RPMI7951 (cell line): ENCODE data around the gene PLCB1. TPM values are rescaled to one million over a fixed set of nuclear protein-coding genes. Genes with fewer than 3 reads are reported as not detected.

ENCODE experiments used
- DNase-seq: peaks from one replicate; pipeline ENCODE4 v3.0.0-alpha.2; 2012; ENCODE audit warnings: low read depth
- total RNA-seq: library from RNA; depleted of rRNA; stranded (reverse); fragments of >200 nt; shearing (Covaris generic); gene quantifications from 2 replicates; pipeline ENCODE4 v1.2.3, GENCODE V29; 2014

The PLCB1 gene
- total RNA-seq, 1 experiment from 2014 or later, result 28.4 TPM

DNA sequence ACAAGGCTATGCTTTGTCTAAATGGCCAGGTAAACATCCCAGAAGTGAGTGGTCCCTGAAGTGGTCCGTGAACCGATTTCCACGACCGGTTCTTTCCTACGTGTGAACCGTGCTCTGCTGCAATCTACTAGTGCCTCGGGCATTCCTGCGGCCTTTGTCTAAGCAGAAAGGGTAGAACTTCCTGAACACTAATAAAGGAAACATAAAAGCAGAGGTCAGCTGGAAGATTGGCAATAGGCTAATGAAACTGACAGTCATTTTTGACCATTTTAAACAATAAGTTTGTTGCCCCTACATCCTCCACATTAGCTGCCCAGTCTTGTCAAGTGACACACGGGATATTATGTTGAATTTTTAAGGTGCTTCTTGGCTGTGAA lies 410.0 kb downstream of the PLCB1 start:
- peak; percentile 76 for DNase-seq

DNA sequence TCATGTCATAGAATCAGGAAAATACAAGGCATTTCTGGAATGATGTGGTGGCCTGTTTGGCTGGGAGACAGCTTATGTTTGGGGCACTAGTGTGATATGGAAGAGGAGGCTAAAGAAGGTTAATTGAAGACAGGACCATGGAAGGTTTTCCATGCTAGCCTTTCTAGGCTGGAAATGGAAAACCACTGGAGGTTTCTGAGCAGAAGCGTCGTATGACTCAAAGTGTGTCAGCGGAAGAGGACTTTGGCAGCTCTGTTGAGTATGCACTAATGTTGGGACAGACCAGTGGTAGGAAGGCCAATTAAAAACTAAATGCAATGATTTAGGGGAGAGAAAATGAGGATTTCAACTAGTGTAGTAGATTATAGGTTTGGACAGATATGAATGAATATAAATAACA lies 413.1 kb downstream of the PLCB1 start:
- peak; percentile 97 for DNase-seq

- peak; percentile 41 for DNase-seq
Measured at GRCh38 chr20:8547035-8547650, 415.1 kb downstream of the PLCB1 start.

DNA sequence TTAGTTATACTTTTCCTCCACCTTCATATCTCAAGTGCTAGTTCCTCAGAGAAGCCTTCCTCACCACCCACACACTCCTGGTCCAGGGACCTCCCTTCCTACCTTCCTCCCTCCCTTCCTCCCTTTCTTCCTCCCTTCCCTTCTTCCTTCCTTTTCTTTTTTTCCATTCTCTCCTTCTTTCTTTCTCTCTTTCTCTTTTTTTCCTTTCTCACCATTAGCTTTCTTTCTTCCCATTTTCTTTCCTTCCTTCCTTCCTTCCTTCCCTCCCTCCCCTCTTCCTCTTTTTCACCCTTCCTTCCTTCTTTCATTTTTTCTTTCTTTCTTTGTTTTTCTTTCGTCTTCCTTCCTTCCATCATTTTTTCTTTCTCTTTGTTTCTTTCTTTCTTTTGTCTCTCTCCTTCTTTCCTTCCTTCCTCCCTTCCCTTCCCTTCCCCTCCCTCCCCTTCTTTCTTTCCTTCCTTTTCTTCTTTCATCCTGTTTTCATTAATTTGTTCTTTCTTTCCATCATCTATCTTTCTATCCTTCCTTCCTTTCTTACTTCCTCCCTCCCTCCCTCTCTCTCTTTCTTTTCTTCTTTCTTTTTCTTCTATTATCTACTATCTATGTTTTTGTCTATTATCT lies 416.0 kb downstream of the PLCB1 start:
- no peak for DNase-seq

DNA sequence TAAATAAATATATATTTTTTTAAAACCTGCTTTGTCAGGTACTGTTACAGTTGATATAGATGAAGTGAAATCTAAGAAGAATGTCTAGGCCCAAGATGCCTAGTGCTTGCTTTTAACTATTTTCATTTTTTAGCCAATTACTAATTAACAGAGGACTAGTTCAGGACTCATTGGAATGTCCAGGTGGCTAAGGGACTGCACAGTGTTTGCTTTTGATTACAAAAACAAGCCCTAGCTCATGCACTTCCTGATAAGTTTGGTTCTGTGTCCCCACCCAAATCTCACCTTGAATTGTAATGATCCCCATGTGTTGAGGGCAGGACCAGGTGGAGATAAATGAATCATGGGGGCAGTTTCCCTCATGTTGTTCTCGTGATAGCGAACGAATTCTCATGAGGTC lies 417.1 kb downstream of the PLCB1 start:
- DNase-seq, result no peak

- DNase-seq, result no peak
Measured at GRCh38 chr20:8557711-8558110, 425.6 kb downstream of the PLCB1 start.

DNA sequence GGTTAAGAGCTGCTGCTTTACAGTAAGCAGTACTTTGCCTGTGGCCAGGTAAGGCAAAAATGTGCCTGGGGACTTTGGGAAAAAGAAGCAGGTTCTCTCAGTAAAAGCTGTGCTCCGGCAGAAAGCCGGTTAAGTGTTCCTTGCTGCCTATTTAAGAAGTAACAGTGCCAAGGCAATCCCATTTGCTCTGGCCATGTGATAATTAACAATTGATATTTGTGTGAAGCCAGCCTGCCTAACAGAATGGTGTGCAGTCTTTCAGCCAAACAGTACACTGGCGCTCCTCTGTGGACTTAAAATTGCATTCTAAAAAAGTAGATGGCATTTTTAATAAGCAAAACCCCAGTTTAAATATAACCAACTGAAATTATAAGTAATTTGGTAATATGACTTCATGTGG lies 430.3 kb downstream of the PLCB1 start:
- DNase-seq, result no peak

- no peak for DNase-seq
Measured at GRCh38 chr20:8568075-8568474, 436.0 kb downstream of the PLCB1 start.

DNA sequence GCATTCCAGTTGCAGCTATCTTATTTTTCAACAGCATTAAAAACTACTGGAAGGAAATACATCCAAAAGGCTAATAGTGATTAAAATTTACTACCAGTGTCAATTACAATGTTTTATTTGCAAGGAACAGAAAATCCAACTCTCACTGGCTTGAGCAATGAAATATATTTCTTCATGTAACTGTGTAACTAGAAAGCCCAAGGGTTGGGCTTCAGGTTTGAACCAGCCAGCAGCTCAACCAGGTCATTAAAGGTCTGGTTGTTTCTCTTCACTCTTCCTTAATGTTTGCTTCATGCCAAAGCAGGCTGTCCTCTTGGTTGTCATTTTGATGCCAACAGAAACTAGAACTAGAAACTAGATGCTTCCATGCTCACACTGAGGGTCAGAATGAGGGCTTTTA lies 437.7 kb downstream of the PLCB1 start:
- no peak for DNase-seq

GRCh38 chr20:8571611-8572010 lies 439.5 kb downstream of the PLCB1 start:
- DNase-seq, result no peak

GRCh38 chr20:8573686-8574085 lies 441.6 kb downstream of the PLCB1 start:
- DNase-seq, result no peak

DNA sequence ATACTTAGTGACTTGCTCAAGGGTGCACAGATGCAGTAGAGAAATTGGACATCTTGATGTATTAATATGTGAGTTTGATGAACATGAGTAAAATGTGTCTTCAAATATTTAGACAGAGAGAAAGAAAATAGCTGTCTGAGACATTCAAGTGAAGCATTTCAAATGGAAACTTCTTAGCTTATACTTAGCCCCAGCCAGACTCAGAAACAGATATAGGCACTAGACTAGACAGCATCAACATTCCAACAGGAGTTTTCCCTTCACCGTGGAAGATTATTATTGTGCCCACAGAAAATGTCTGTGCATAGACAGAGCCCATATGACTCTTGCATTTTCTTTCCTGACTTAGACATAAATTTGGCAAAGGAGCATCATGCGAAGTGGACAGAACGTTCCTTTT lies 443.0 kb downstream of the PLCB1 start:
- no peak for DNase-seq

GRCh38 chr20:8578161-8578865 lies 446.2 kb downstream of the PLCB1 start:
- DNase-seq, result no peak

GRCh38 chr20:8579035-8579434 lies 447.0 kb downstream of the PLCB1 start:
- no peak for DNase-seq

DNA sequence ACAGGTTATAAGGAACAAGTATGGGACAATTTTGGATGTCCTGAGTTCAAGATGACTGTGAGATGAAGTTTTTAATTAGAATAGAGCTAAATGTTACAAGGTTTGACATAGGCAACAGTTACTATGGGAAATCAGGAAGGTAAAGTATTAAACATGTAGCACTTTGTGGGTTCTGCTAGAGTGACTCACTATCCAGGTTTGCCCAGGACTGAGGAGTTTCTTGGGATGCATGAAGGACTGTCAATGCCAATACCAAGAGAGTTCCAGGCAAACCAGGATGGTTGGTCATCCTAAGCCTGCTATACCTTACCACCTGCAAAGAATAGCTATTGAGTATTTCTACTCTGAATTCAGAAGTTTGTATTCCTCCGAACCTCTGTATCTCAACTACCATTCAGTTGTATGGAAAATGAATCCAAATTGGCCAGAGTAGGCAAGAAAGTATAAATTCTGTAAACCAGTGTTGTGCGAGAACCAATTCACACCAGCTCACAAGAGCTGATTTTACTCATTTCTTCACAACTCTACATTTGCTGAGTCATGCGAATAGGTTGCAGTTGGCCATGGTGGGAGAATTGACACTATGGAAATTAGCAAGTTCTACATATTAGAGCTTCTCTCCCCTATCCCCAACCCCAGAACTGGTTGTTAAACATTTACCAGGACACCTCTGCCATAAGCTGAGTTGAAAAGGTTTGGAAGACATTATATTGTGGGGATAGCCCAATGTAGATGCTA lies 449.5 kb downstream of the PLCB1 start:
- no peak for DNase-seq

- no peak for DNase-seq
Measured at GRCh38 chr20:8583012-8583565, 451.0 kb downstream of the PLCB1 start.

DNA sequence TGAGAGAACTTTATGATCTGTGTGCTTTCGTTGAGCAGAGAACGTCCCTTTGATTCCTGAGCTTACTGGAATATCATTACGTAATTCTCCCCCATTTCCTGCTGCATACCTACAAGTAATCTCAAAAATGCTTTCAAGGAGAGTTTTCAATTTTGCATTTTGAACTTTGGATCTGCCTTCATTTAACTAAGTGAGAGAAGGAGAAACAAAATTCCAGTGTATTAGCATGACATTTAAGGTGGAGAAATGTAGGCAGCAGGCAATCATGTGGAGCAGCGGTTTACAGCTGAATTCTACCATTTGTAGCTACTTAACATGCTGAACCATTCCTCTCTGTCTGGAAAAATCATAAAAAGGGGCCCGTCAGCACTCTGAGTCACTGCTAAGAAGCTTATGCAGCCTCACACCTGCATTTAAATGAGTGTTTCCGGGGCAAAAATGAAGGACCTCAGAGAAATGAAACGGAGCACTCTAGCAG lies 451.5 kb downstream of the PLCB1 start:
- DNase-seq, result peak; percentile 21

GRCh38 chr20:8587251-8587650 lies 455.2 kb downstream of the PLCB1 start:
- DNase-seq, result no peak

GRCh38 chr20:8587810-8588209 lies 455.7 kb downstream of the PLCB1 start:
- no peak for DNase-seq

DNA sequence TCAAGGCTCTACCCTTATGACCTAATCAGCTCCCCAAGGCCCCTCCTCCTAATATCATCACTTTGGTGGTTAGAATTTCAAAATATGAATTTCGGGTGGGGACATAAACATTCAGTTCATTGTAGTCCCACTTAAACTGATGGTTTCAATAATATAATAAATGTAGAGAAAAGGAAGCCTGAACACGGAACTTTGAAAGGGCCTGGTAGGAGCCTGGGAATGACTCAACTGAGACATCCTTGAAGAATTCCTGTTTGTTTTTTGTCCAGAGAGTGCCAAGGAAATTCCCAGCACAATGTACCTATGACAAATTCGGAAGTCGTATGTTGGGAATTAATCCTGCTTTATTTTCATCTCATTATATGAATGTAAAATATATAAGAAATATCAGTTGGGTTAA lies 457.9 kb downstream of the PLCB1 start:
- DNase-seq, result peak; percentile 40

DNA sequence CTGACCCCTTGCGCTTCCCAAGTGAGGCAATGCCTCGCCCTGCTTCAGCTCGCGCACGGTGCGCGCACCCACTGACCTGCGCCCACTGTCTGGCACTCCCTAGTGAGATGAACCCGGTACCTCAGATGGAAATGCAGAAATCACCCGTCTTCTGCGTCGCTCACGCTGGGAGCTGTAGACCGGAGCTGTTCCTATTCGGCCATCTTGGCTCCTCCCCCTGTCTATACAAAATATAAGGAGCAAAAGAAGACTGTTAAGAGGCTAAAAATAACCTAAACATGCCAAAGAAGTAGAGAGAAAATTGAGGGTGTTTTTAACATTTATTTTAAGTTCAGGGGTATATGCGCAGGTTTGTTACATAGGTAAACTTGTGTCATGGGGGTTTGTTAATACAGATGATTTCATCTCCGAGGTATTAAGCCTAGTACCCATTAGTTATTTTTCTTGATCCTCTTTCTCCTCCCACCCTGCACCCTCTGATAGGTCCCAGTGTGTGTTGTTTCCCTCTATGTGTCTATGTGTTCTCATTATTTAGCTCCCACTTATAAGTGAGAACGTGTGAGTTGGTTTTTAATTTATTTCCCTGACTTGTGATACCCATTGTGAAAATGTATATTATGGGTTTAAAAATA lies 469.0 kb downstream of the PLCB1 start:
- peak; percentile 24 for DNase-seq

GRCh38 chr20:8601542-8601912 lies 469.5 kb downstream of the PLCB1 start:
- DNase-seq, result peak; percentile 14
